ENCODE results near the gene MYOD1.

MYOD1 gene

GRCh38 chr11:17713851-17714250 is 5.5 kb upstream of the MYOD1 start:
- Histone ChIP-seq H3K4me3 (ENCODE audit: low read length) (no peak overlapping the region), H3K27me3 (ENCODE audit: control insufficient read depth, low read length) (peaks cover 18% of the 10 kb centered on the region)

DNA sequence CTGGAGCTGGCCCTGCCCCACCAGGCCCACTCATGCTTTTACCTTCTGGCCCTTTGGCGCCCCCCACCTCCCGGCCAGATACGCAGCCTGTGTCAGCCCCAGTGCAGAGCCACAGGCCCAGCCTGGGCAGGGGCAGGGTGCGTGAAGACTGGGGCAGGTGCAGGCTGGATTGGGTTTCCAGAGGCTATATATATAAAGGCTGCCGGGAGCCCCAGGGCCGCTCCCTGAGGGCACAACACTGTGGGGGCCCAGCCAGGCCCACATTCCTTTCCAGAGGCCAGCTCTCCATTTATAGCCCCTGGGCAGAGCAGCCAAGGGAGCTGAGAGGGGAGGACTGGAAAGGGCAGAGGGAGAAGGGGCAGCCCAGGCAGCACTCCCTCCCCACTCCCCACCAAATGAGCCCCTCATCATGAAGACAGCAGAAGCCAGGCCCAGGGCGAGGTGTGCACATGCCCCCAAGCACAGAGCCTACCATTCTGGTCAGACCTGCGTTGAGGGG is 5.0 kb upstream of the MYOD1 start:
- no peaks in the 10 kb centered on the region for H3K36me3 ChIP-seq (ENCODE audit: control insufficient read depth, low read length)
- TF ChIP-seq EZH2phosphoT487 (IDR thresholded peaks at IDR 0.05; ENCODE audit: borderline replicate concordance, low read length), result no peak
- TF ChIP-seq, protein P1, sequence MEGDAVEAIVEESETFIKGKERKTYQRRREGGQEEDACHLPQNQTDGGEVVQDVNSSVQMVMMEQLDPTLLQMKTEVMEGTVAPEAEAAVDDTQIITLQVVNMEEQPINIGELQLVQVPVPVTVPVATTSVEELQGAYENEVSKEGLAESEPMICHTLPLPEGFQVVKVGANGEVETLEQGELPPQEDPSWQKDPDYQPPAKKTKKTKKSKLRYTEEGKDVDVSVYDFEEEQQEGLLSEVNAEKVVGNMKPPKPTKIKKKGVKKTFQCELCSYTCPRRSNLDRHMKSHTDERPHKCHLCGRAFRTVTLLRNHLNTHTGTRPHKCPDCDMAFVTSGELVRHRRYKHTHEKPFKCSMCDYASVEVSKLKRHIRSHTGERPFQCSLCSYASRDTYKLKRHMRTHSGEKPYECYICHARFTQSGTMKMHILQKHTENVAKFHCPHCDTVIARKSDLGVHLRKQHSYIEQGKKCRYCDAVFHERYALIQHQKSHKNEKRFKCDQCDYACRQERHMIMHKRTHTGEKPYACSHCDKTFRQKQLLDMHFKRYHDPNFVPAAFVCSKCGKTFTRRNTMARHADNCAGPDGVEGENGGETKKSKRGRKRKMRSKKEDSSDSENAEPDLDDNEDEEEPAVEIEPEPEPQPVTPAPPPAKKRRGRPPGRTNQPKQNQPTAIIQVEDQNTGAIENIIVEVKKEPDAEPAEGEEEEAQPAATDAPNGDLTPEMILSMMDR (IDR thresholded peaks at IDR 0.05; ENCODE audit: low read depth, low read length, poor library complexity, severe bottlenecking), result no peak
- H3K9me3 ChIP-seq (ENCODE audit: control insufficient read depth, insufficient read depth, low read length), result no peaks in the 10 kb centered on the region
- H3K27me3 ChIP-seq (ENCODE audit: control insufficient read depth, low read length), result peaks cover 18% of the 10 kb centered on the region
- H3K4me1 ChIP-seq (ENCODE audit: control insufficient read depth, low read length), result no peaks in the 10 kb centered on the region
- no peak overlapping the region for H3K27ac ChIP-seq (ENCODE audit: low read depth, low read length)
- no peak overlapping the region for H3K4me2 ChIP-seq (ENCODE audit: low read length)
- no peaks in the 10 kb centered on the region for H3F3A ChIP-seq (ENCODE audit: control insufficient read depth, insufficient read depth)
- no peaks in the 10 kb centered on the region for H3K9me2 ChIP-seq (replicated peaks; ENCODE audit: control insufficient read depth, low read length)
- no peak overlapping the region for H3K4me3 ChIP-seq (ENCODE audit: low read length)
- no peaks in the 10 kb centered on the region for H3K79me2 ChIP-seq (ENCODE audit: control insufficient read depth, low read length)
- H4K20me1 ChIP-seq (ENCODE audit: control insufficient read depth, insufficient read depth, low read depth, low read length), result 0 out of 2 replicates have a peak, but pooled peaks cover 4% of the 10 kb centered on the region

More at GRCh38 chr11:17713851-17714250, 5.5 kb upstream of the MYOD1 start:
- Histone ChIP-seq H3K27ac (ENCODE audit: low read depth, low read length) (no peak overlapping the region), H4K20me1 (ENCODE audit: control insufficient read depth, insufficient read depth, low read depth, low read length) (0 out of 2 replicates have a peak, but pooled peaks cover 4% of the 10 kb centered on the region), H3K79me2 (ENCODE audit: control insufficient read depth, low read length) (no peaks in the 10 kb centered on the region), H3K36me3 (ENCODE audit: control insufficient read depth, low read length) (no peaks in the 10 kb centered on the region), H3K4me2 (ENCODE audit: low read length) (no peak overlapping the region), H3F3A (ENCODE audit: control insufficient read depth, insufficient read depth) (no peaks in the 10 kb centered on the region), H3K9me3 (ENCODE audit: control insufficient read depth, insufficient read depth, low read length) (no peaks in the 10 kb centered on the region), H3K4me1 (ENCODE audit: control insufficient read depth, low read length) (no peaks in the 10 kb centered on the region), H3K9me2 (replicated peaks; ENCODE audit: control insufficient read depth, low read length) (no peaks in the 10 kb centered on the region)
- TF ChIP-seq, protein P1 (IDR thresholded peaks at IDR 0.05; ENCODE audit: low read depth, low read length, poor library complexity, severe bottlenecking), result no peak
- no peak for TF ChIP-seq EZH2phosphoT487 (IDR thresholded peaks at IDR 0.05; ENCODE audit: borderline replicate concordance, low read length)

DNA sequence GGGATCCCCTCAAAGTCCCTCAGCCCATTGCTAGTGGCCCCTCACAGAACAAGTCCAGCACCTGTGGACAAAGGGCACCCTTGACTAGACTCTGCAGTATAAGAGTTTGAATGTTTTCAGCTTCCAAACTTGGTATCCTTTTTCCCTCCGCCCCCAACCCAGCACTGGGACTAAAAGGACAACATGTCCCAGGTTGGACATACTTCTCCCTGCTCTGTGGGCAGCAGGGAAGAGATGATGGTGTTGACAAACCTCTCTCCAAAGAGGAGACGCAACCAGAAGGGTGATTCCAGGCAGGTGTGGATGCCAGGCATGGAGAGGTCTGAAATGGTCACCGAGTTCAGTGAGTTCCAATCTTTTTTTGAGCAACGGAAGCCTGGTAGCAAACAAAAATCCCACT is 4.5 kb upstream of the MYOD1 start:
- H3K9me2 ChIP-seq (replicated peaks; ENCODE audit: control insufficient read depth, low read length), result no peaks in the 10 kb centered on the region
- no peak overlapping the region for H3K4me3 ChIP-seq (ENCODE audit: low read length)
- TF ChIP-seq, protein P1 (IDR thresholded peaks at IDR 0.05; ENCODE audit: low read depth, low read length, poor library complexity, severe bottlenecking), result no peak
- no peak for TF ChIP-seq EZH2phosphoT487 (IDR thresholded peaks at IDR 0.05; ENCODE audit: borderline replicate concordance, low read length)
- H3K9me3 ChIP-seq (ENCODE audit: control insufficient read depth, insufficient read depth, low read length), result no peaks in the 10 kb centered on the region
- no peaks in the 10 kb centered on the region for H3K79me2 ChIP-seq (ENCODE audit: control insufficient read depth, low read length)
- no peaks in the 10 kb centered on the region for H3K36me3 ChIP-seq (ENCODE audit: control insufficient read depth, low read length)
- H3K4me1 ChIP-seq (ENCODE audit: control insufficient read depth, low read length), result no peaks in the 10 kb centered on the region
- H3F3A ChIP-seq (ENCODE audit: control insufficient read depth, insufficient read depth), result no peaks in the 10 kb centered on the region
- peaks cover 18% of the 10 kb centered on the region for H3K27me3 ChIP-seq (ENCODE audit: control insufficient read depth, low read length)
- H3K27ac ChIP-seq (ENCODE audit: low read depth, low read length), result no peak overlapping the region
- H4K20me1 ChIP-seq (ENCODE audit: control insufficient read depth, insufficient read depth, low read depth, low read length), result 0 out of 2 replicates have a peak, but pooled peaks cover 4% of the 10 kb centered on the region
- H3K4me2 ChIP-seq (ENCODE audit: low read length), result no peak overlapping the region

All from DOHH2 (cell line).